ENCODE data around the gene ARMC9.

DNA sequence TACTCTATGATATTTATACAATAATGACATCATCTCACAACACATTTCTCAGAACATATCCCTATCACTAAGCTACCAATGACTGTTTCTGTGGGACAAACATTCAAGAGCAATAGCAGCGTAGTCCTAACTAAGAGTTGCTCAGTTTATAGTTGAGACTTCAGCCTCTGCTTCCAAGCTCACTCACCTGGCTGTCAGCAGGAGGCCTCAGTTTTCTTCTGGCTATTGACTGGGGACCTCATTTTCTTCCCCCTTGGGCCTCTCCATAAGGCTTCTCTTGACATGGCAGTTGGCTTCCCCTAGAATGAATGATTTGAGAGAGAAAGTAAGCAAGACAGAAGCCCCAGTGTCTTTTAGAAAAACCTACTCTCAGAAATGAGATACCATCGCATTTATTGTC lies 85.9 kb downstream of the ARMC9 start:
- TF ChIP-seq, protein P1, sequence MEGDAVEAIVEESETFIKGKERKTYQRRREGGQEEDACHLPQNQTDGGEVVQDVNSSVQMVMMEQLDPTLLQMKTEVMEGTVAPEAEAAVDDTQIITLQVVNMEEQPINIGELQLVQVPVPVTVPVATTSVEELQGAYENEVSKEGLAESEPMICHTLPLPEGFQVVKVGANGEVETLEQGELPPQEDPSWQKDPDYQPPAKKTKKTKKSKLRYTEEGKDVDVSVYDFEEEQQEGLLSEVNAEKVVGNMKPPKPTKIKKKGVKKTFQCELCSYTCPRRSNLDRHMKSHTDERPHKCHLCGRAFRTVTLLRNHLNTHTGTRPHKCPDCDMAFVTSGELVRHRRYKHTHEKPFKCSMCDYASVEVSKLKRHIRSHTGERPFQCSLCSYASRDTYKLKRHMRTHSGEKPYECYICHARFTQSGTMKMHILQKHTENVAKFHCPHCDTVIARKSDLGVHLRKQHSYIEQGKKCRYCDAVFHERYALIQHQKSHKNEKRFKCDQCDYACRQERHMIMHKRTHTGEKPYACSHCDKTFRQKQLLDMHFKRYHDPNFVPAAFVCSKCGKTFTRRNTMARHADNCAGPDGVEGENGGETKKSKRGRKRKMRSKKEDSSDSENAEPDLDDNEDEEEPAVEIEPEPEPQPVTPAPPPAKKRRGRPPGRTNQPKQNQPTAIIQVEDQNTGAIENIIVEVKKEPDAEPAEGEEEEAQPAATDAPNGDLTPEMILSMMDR (IDR thresholded peaks at IDR 0.05), result no peak
- TF ChIP-seq POLR2A (IDR thresholded peaks at IDR 0.05) (no peak), EP300 (IDR thresholded peaks at IDR 0.05) (no peak), POLR2AphosphoS5 (IDR thresholded peaks at IDR 0.05) (no peak)

Data from suprapubic skin (tissue), 4 donors.